ENCODE results near the gene FAAP20. TPM values are rescaled to one million over a fixed set of nuclear protein-coding genes. Genes with fewer than 3 reads are reported as not detected.

Gene FAAP20
- 106 TPM for polyA plus RNA-seq (2013, experiment 1 of 2)
- 81.5 TPM for polyA plus RNA-seq (2013, experiment 2 of 2)

DNA sequence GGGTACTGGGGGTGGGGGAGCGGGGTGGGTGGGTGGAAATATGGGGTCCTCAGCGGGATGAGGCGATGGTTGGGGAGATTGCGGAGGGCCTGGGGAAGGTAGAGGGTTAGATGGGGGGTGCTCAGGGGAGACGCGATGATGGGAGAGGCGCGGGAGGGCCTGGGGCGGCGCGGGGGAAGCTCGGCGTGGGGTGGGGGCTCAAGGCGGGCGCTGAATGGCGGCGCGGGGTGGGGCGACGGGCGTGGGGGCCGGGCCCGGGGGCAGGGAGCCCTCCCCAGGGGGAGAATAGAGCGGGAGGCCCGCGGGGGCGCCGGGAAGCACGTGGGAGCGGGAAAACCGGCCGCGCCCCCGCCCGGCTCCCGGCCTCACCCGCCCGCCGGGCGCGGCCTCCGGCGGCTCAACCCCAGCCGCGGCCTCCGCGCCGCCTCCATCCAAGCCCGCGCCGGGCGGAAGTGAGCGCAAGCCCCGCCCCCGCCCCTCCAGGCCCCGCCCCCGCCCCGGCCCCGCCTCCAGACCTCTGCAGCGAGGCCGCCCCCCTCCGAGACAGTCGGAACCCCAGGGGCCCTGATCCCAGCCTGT is at the start of gene FAAP20:
Gene FAAP20 (minus strand): TSS at position 454 of the 579 bp plus-strand sequence. CDS start 23 bp downstream, at position 431.
- 2 to 3% methylated on average over 10 to 13 of the region's 63 CpGs for WGBS, 2 experiments (ENCODE audit: insufficient coverage in 2 of 2)
- Histone ChIP-seq H3K36me3 (ENCODE audit: control insufficient read depth, insufficient read depth, low read length) (peaks cover 11% of the 10 kb centered on the region), H3K27ac (ENCODE audit: low read depth, low read length, severe bottlenecking) (peak within 1 kb of the TSS; percentile 85), H3K4me3 (ENCODE audit: extremely low read depth, insufficient read depth, low read length, poor library complexity, severe bottlenecking) (peak within 1 kb of the TSS; percentile 54), H3K9me3 (ENCODE audit: control insufficient read depth, low read length) (no peaks in the 10 kb centered on the region), H3K4me1 (ENCODE audit: control insufficient read depth, insufficient read depth, low read length, poor library complexity, severe bottlenecking) (peaks cover 27% of the 10 kb centered on the region)

- Histone ChIP-seq H3K9me3 (ENCODE audit: control insufficient read depth, low read length) (no peaks in the 10 kb centered on the region), H3K27ac (ENCODE audit: low read depth, low read length, severe bottlenecking) (no peak overlapping the region), H3K4me3 (ENCODE audit: extremely low read depth, insufficient read depth, low read length, poor library complexity, severe bottlenecking) (no peak overlapping the region), H3K36me3 (ENCODE audit: control insufficient read depth, insufficient read depth, low read length) (peaks cover 45% of the 10 kb centered on the region), H3K4me1 (ENCODE audit: control insufficient read depth, insufficient read depth, low read length, poor library complexity, severe bottlenecking) (peaks cover 23% of the 10 kb centered on the region)
- WGBS, 2 experiments (ENCODE audit: insufficient coverage in 2 of 2) = 95% methylated on average over 33 of the region's 33 CpGs
These were observed 48.5 kb upstream of the FAAP20 start for GRCh38 chr1:2242814-2243725.

- H3K4me3 ChIP-seq (ENCODE audit: extremely low read depth, insufficient read depth, low read length, poor library complexity, severe bottlenecking) = no peak overlapping the region
- no peaks in the 10 kb centered on the region for H3K9me3 ChIP-seq (ENCODE audit: control insufficient read depth, low read length)
- H3K36me3 ChIP-seq (ENCODE audit: control insufficient read depth, insufficient read depth, low read length) = peaks cover 51% of the 10 kb centered on the region
- 94 to 95% methylated on average over 7 to 12 of the region's 13 CpGs for WGBS, 2 experiments (ENCODE audit: insufficient coverage in 2 of 2)
- H3K4me1 ChIP-seq (ENCODE audit: control insufficient read depth, insufficient read depth, low read length, poor library complexity, severe bottlenecking) = peaks cover 13% of the 10 kb centered on the region
- no peak overlapping the region for H3K27ac ChIP-seq (ENCODE audit: low read depth, low read length, severe bottlenecking)
These were observed 47.2 kb upstream of the FAAP20 start for GRCh38 chr1:2241820-2242219.

GRCh38 chr1:2240270-2241156 is 45.9 kb upstream of the FAAP20 start:
- no peaks in the 10 kb centered on the region for H3K9me3 ChIP-seq (ENCODE audit: control insufficient read depth, low read length)
- H3K4me1 ChIP-seq (ENCODE audit: control insufficient read depth, insufficient read depth, low read length, poor library complexity, severe bottlenecking) = peaks cover 2% of the 10 kb centered on the region
- no peak overlapping the region for H3K4me3 ChIP-seq (ENCODE audit: extremely low read depth, insufficient read depth, low read length, poor library complexity, severe bottlenecking)
- H3K27ac ChIP-seq (ENCODE audit: low read depth, low read length, severe bottlenecking) = no peak overlapping the region
- peaks cover 56% of the 10 kb centered on the region for H3K36me3 ChIP-seq (ENCODE audit: control insufficient read depth, insufficient read depth, low read length)
- WGBS, 2 experiments (ENCODE audit: insufficient coverage in 2 of 2) = 91 to 92% methylated on average over 25 to 27 of the region's 30 CpGs

DNA sequence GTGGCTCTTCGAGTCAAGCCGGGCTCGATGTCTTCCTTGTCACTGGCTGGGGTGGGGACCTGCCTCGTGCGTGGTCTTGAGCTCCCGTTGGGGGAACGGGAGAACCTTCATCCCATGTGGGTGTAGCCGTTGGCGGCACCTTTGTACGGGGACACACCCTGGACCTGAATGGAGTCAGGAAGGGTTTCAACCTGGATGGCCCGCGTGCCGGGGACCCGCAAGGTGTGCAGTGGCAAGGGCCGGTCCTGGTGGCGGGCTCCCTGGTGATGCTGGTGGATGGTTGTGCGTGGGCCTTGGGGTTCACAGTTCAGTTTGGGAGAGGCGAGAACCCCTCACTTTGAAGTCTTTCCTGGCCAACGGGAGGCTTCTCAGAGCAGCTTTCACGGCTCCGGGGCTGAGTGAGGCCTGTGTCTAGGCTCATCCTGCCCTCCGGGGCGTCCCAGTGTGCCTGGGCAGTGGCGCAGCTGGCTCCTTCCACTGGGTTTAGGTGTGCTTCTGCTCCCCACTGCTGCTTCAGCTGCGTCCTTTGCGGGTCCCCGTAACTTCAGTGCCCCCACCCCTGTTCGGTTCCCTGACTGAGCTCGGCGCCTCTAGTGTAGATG is 44.9 kb upstream of the FAAP20 start:
- Histone ChIP-seq H3K36me3 (ENCODE audit: control insufficient read depth, insufficient read depth, low read length) (peaks cover 59% of the 10 kb centered on the region), H3K9me3 (ENCODE audit: control insufficient read depth, low read length) (no peaks in the 10 kb centered on the region), H3K27ac (ENCODE audit: low read depth, low read length, severe bottlenecking) (no peak overlapping the region), H3K4me3 (ENCODE audit: extremely low read depth, insufficient read depth, low read length, poor library complexity, severe bottlenecking) (no peak overlapping the region), H3K4me1 (ENCODE audit: control insufficient read depth, insufficient read depth, low read length, poor library complexity, severe bottlenecking) (peaks cover under 1% of the 10 kb centered on the region)
- WGBS, 2 experiments (ENCODE audit: insufficient coverage in 2 of 2) = 93 to 97% methylated on average over 22 to 30 of the region's 30 CpGs

GRCh38 chr1:2239013-2239370 is 44.4 kb upstream of the FAAP20 start:
- H3K4me3 ChIP-seq (ENCODE audit: extremely low read depth, insufficient read depth, low read length, poor library complexity, severe bottlenecking) = no peak overlapping the region

DNA sequence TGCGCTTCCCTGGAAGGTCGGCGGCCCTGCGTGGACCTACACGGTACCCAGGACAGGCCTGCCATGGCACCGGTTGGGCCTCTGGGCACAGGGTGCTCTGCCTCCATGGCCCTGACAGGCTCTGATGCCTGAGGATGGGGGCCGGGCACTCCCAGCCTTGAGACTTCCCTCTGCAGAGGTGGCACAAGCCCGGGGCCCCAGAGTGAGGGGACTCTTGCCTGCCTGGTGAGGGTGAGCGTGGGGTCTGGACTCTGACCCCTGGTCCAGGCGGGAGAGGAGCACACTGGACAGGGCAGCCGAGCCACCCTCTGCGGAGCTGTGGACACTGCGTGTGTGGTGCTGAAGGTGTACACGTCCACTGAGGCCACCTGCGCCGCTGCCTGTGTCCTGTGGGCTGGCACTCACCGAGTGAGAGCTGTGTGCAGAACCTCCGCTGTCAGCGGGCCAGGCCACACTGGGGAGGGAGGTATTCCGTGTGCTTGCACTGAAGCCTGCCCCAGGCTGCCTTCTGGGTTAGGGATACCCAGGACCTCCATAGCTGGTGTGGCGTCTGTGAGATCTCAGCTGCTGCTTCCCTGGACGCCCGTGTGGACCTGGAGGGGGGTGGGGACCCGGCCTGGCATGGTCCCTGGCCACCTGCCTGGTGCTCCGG is 43.9 kb upstream of the FAAP20 start:
- 97 to 98% methylated on average over 22 to 24 of the region's 25 CpGs for whole genome bisulfite sequencing, 2 experiments (ENCODE audit: insufficient coverage in 2 of 2)
- Histone ChIP-seq H3K4me3 (ENCODE audit: extremely low read depth, insufficient read depth, low read length, poor library complexity, severe bottlenecking) (no peak overlapping the region), H3K36me3 (ENCODE audit: control insufficient read depth, insufficient read depth, low read length) (peaks cover 63% of the 10 kb centered on the region), H3K27ac (ENCODE audit: low read depth, low read length, severe bottlenecking) (no peak overlapping the region), H3K4me1 (ENCODE audit: control insufficient read depth, insufficient read depth, low read length, poor library complexity, severe bottlenecking) (peaks cover 9% of the 10 kb centered on the region), H3K9me3 (ENCODE audit: control insufficient read depth, low read length) (no peaks in the 10 kb centered on the region)

More at GRCh38 chr1:2239013-2239370, 44.4 kb upstream of the FAAP20 start:
- WGBS, 2 experiments (ENCODE audit: insufficient coverage in 2 of 2) = 90 to 100% methylated on average over 1 to 3 of the region's 6 CpGs
- Histone ChIP-seq H3K27ac (ENCODE audit: low read depth, low read length, severe bottlenecking) (no peak overlapping the region), H3K4me1 (ENCODE audit: control insufficient read depth, insufficient read depth, low read length, poor library complexity, severe bottlenecking) (peaks cover 5% of the 10 kb centered on the region), H3K9me3 (ENCODE audit: control insufficient read depth, low read length) (no peaks in the 10 kb centered on the region), H3K36me3 (ENCODE audit: control insufficient read depth, insufficient read depth, low read length) (peaks cover 63% of the 10 kb centered on the region)

DNA sequence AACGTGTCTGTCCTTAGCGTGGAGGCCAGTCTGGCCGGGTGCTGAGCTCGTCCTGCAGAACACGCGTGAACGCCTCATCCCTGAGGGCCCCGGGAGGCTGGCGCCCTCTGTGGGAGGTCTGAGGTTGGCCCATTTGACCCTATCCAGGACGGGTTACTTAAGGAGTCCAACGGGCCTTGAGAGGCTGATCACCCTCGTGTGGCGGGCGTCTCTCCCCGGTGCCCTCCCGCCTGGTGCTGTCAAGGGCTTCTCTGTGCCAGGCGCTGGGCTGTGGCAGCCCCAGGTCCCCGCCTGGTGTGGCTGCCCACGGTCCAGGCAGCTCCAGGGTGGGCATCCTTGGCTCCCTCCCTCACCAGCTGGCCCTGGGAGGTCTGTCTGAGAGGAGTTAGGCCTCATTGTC is 43.2 kb upstream of the FAAP20 start:
- no peaks in the 10 kb centered on the region for H3K9me3 ChIP-seq (ENCODE audit: control insufficient read depth, low read length)
- no peak overlapping the region for H3K4me3 ChIP-seq (ENCODE audit: extremely low read depth, insufficient read depth, low read length, poor library complexity, severe bottlenecking)
- WGBS, 2 experiments (ENCODE audit: insufficient coverage in 2 of 2) = 90 to 92% methylated on average over 14 to 18 of the region's 19 CpGs
- peaks cover 16% of the 10 kb centered on the region for H3K4me1 ChIP-seq (ENCODE audit: control insufficient read depth, insufficient read depth, low read length, poor library complexity, severe bottlenecking)
- no peak overlapping the region for H3K27ac ChIP-seq (ENCODE audit: low read depth, low read length, severe bottlenecking)
- H3K36me3 ChIP-seq (ENCODE audit: control insufficient read depth, insufficient read depth, low read length) = peaks cover 63% of the 10 kb centered on the region

GRCh38 chr1:2236695-2237677 is 42.4 kb upstream of the FAAP20 start:
- no peaks in the 10 kb centered on the region for H3K9me3 ChIP-seq (ENCODE audit: control insufficient read depth, low read length)
- H3K27ac ChIP-seq (ENCODE audit: low read depth, low read length, severe bottlenecking) = no peak overlapping the region
- peaks cover 64% of the 10 kb centered on the region for H3K36me3 ChIP-seq (ENCODE audit: control insufficient read depth, insufficient read depth, low read length)
- peaks cover 22% of the 10 kb centered on the region for H3K4me1 ChIP-seq (ENCODE audit: control insufficient read depth, insufficient read depth, low read length, poor library complexity, severe bottlenecking)
- 91 to 93% methylated on average over 26 to 28 of the region's 28 CpGs for WGBS, 2 experiments (ENCODE audit: insufficient coverage in 2 of 2)
- no peak overlapping the region for H3K4me3 ChIP-seq (ENCODE audit: extremely low read depth, insufficient read depth, low read length, poor library complexity, severe bottlenecking)
